Neural cell (in vitro differentiated cells): ENCODE results near the gene P2RY8. TPM values are rescaled to one million over a fixed set of nuclear protein-coding genes. Genes with fewer than 3 reads are reported as not detected.

ENCODE experiments used
- H2AFZ ChIP-seq: fragments of 200-600, 300-800 bp; sonication (generic), shearing (Covaris generic); 2 replicates; pipeline ENCODE4 v1.6.0; 2014; ENCODE audit warnings: low read depth, mild to moderate bottlenecking, antibody characterized with exemption, low read length, moderate library complexity
- H3F3A ChIP-seq: fragments of 200-600 bp; shearing (Covaris generic); 2 replicates; pipeline ENCODE4 v1.6.1; 2016; ENCODE audit warnings: mild to moderate bottlenecking, moderate library complexity, mixed read lengths, antibody characterized with exemption, low read length; ENCODE audit not compliant: insufficient read depth, poor library complexity, severe bottlenecking
- H3K27ac ChIP-seq: fragments of 200-600, 300-800 bp; sonication (generic), shearing (Covaris generic); 2 replicates; pipeline ENCODE4 v1.5.1; 2014; ENCODE audit warnings: mild to moderate bottlenecking, low read length, moderate library complexity
- H3K27me3 ChIP-seq: fragments of 300-800, 200-600 bp; sonication (generic), shearing (Covaris generic); 2 replicates; pipeline ENCODE4 v1.6.0; 2014; ENCODE audit warnings: mild to moderate bottlenecking, low read depth, low read length, moderate library complexity; ENCODE audit not compliant: insufficient read depth
- H3K36me3 ChIP-seq: fragments of 300-800, 200-600 bp; sonication (generic), shearing (Covaris generic); 2 replicates; pipeline ENCODE4 v1.5.1; 2014; ENCODE audit warnings: mild to moderate bottlenecking, antibody characterized with exemption, low read length, moderate library complexity; ENCODE audit not compliant: insufficient read depth
- H3K4me2 ChIP-seq: fragments of 300-800, 200-600 bp; sonication (generic), shearing (Covaris generic); 2 replicates; pipeline ENCODE4 v1.6.0; 2014; ENCODE audit warnings: mild to moderate bottlenecking, low read length
- H3K4me3 ChIP-seq: fragments of 300-800, 200-600 bp; sonication (generic), shearing (Covaris generic); 2 replicates; pipeline ENCODE4 v1.5.1; 2014; ENCODE audit warnings: mild to moderate bottlenecking, low read length, moderate library complexity
- H3K79me2 ChIP-seq: fragments of 200-600 bp; shearing (Covaris generic); replicated peaks from 2 replicates; pipeline ENCODE4 v1.6.0; 2014; ENCODE audit warnings: mild to moderate bottlenecking, low read length, moderate library complexity; ENCODE audit not compliant: insufficient read depth
- H3K9ac ChIP-seq: fragments of 300-800, 200-600 bp; sonication (generic), shearing (Covaris generic); 2 replicates; pipeline ENCODE4 v1.6.1; 2016; ENCODE audit warnings: mild to moderate bottlenecking, low read length, mixed read lengths
- H3K9me2 ChIP-seq: fragments of 200-600 bp; shearing (Covaris generic); 2 replicates; pipeline ENCODE4 v1.6.1; 2016; ENCODE audit warnings: mild to moderate bottlenecking, low read length, mixed read lengths; ENCODE audit not compliant: insufficient read depth
- H3K9me3 ChIP-seq: fragments of 200-600, 300-800 bp; sonication (generic), shearing (Covaris generic); 2 replicates; pipeline ENCODE4 v1.6.1; 2016; ENCODE audit warnings: mild to moderate bottlenecking, mixed run types, low read length, moderate library complexity, mixed read lengths
- H4K20me1 ChIP-seq: fragments of 200-600 bp; shearing (Covaris generic); 2 replicates; pipeline ENCODE4 v1.6.1; 2016; ENCODE audit warnings: mild to moderate bottlenecking, mixed run types; ENCODE audit not compliant: insufficient read depth
- CTCF ChIP-seq: fragments of 450-650 bp; IDR thresholded peaks from 2 replicates; pipeline ENCODE4 v1.5.1; 2014; ENCODE audit warnings: antibody characterized with exemption, mild to moderate bottlenecking, moderate library complexity; ENCODE audit not compliant: poor library complexity, severe bottlenecking
- EP300 ChIP-seq: fragments of 450-650 bp; conservative IDR thresholded peaks from 2 replicates; pipeline ENCODE4 v1.6.1; 2014; ENCODE audit warnings: antibody characterized with exemption, mild to moderate bottlenecking, moderate library complexity; ENCODE audit not compliant: poor library complexity, severe bottlenecking
- EZH2 ChIP-seq: fragments of 200-600, 300-800 bp; shearing (Covaris generic), sonication (generic); IDR thresholded peaks from 2 replicates; pipeline ENCODE4 v1.6.1; 2014; ENCODE audit warnings: antibody characterized with exemption, low read length, borderline replicate concordance, mild to moderate bottlenecking; ENCODE audit not compliant: insufficient read depth, poor library complexity, severe bottlenecking
- MXI1 ChIP-seq: fragments of 450-650 bp; conservative IDR thresholded peaks from 2 replicates; pipeline ENCODE4 v1.6.1; 2014; ENCODE audit warnings: antibody characterized with exemption, mild to moderate bottlenecking; ENCODE audit not compliant: poor library complexity, severe bottlenecking
- POLR2AphosphoS5 ChIP-seq: IDR thresholded peaks from 2 replicates; pipeline ENCODE4 v1.6.1; 2012
- RAD21 ChIP-seq: fragments of 450-650 bp; conservative IDR thresholded peaks from 2 replicates; pipeline ENCODE4 v1.6.1; 2014; ENCODE audit warnings: antibody characterized with exemption, mild to moderate bottlenecking, moderate library complexity
- REST ChIP-seq: IDR thresholded peaks from 2 replicates; pipeline ENCODE4 v1.6.1; 2012; ENCODE audit warnings: borderline replicate concordance
- SMC3 ChIP-seq: fragments of 450-650 bp; conservative IDR thresholded peaks from 2 replicates; pipeline ENCODE4 v1.6.1; 2014; ENCODE audit warnings: antibody characterized with exemption, mild to moderate bottlenecking, moderate library complexity; ENCODE audit not compliant: poor library complexity
- TAF1 ChIP-seq: IDR thresholded peaks from 2 replicates; pipeline ENCODE4 v1.6.1; 2012; ENCODE audit warnings: low read depth
- polyA plus RNA-seq: library from polyadenylated mRNA; depleted of rRNA; stranded (reverse); fragments of >200 nt; gene quantifications from 2 replicates; pipeline ENCODE4 v1.2.3, GENCODE V29; 2014

The P2RY8 gene
- polyA plus RNA-seq, 1 donor from 2014 or later: not detected

GRCh38 chrX:1526565-1526964 is 10.4 kb downstream of the P2RY8 start:
- H3K9ac ChIP-seq: no peak overlapping the region
- H3K4me2 ChIP-seq: no peak overlapping the region
- no peaks in the 10 kb centered on the region for H3F3A ChIP-seq
- no peaks in the 10 kb centered on the region for H3K27me3 ChIP-seq
- TF ChIP-seq SMC3: no peak
- TF ChIP-seq CTCF: no peak
- TF ChIP-seq POLR2AphosphoS5: no peak
- TF ChIP-seq EZH2: no peak
- no peak for TF ChIP-seq EP300
- TF ChIP-seq TAF1: no peak
- no peak for TF ChIP-seq REST
- TF ChIP-seq MXI1: no peak
- TF ChIP-seq RAD21: no peak
- H2AFZ ChIP-seq: no peak overlapping the region
- no peaks in the 10 kb centered on the region for H3K36me3 ChIP-seq
- no peak overlapping the region for H3K27ac ChIP-seq
- H3K79me2 ChIP-seq: no peaks in the 10 kb centered on the region
- H3K9me3 ChIP-seq: no peaks in the 10 kb centered on the region
- no peaks in the 10 kb centered on the region for H4K20me1 ChIP-seq
- no peaks in the 10 kb centered on the region for H3K9me2 ChIP-seq
- H3K4me3 ChIP-seq: no peak overlapping the region

GRCh38 chrX:1525583-1526355 is 11.2 kb downstream of the P2RY8 start:
- H3K27me3 ChIP-seq: no peaks in the 10 kb centered on the region
- no peaks in the 10 kb centered on the region for H3F3A ChIP-seq
- H3K36me3 ChIP-seq: no peaks in the 10 kb centered on the region
- no peak overlapping the region for H3K27ac ChIP-seq
- no peak overlapping the region for H3K4me3 ChIP-seq
- no peaks in the 10 kb centered on the region for H3K79me2 ChIP-seq
- no peaks in the 10 kb centered on the region for H3K9me2 ChIP-seq
- H3K9ac ChIP-seq: no peak overlapping the region
- no peak overlapping the region for H2AFZ ChIP-seq
- no peak overlapping the region for H3K4me2 ChIP-seq
- TF ChIP-seq POLR2AphosphoS5 (no peak), SMC3 (no peak), EP300 (no peak), EZH2 (no peak), REST (no peak), TAF1 (no peak), CTCF (no peak), MXI1 (no peak), RAD21 (no peak)
- H3K9me3 ChIP-seq: no peaks in the 10 kb centered on the region
- no peaks in the 10 kb centered on the region for H4K20me1 ChIP-seq
